DMS114 treated with DMSO at 0.1 percent for 48 hours (cell line): ENCODE results near the gene ADGRG7.

ENCODE experiments used
- DNase-seq: peaks from one replicate; lab custom pipeline; 2025; ENCODE audit not compliant: unreplicated experiment; lab: John Stamatoyannopoulos, UW

Gene ADGRG7

DNA sequence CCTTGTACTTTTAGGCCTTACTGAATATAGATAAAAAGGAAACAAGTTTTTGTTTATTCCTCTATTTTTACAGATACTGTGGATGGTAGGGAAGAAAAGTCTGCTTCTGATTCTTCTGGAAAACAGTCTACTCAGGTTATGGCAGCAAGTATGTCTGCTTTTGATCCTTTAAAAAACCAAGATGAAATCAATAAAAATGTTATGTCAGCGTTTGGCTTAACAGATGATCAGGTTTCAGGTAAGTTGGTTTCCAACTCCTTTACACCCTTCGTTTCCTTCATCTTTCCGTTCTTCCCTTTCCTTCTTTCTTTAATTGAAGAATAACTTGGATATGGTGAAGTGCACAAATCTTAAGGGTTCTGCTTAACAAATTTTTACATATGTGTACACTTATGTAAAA is 123.0 kb downstream of the ADGRG7 start:
- DNase-seq = no peak

GRCh38 chr3:100737334-100737733 is 127.9 kb downstream of the ADGRG7 start:
- DNase-seq = no peak

DNA sequence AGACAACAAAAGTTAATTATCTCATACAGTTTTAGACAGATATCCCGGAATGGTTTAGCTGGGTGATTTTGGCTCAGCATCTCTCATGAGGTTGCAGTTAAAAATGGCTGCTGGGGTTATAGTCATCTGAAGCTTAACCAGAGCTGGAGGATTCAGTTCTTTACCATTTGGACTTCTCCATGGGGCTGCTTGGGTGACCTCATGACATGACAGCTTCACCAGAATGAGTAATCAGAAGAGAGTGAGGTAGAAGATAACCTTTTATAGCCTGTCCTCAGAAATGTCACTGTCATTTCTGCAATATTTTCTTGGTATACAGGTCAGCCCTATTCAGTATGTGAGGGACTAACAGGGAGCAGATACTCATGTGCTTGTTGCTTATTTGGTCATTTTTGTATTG is 130.8 kb downstream of the ADGRG7 start:
- no peak for DNase-seq

DNA sequence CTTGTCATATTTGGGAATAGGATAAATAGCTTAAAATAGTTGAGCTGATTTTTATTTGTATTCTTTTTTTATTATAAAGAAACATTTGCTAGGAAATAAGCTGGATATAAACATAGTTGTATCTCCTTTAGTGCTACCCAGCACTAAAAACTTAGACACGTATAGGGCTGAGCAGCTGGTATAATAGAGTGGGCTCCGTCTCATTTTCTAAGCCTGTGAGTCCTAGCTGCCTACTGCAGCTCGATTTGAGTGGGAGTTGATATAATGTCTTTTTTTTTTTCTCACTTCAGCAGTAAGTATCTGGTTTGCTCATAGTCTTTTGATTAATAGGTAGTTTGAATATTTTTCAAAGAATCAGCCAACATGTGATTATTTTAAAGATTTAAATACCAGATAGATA is 134.1 kb downstream of the ADGRG7 start:
- DNase-seq = no peak

DNA sequence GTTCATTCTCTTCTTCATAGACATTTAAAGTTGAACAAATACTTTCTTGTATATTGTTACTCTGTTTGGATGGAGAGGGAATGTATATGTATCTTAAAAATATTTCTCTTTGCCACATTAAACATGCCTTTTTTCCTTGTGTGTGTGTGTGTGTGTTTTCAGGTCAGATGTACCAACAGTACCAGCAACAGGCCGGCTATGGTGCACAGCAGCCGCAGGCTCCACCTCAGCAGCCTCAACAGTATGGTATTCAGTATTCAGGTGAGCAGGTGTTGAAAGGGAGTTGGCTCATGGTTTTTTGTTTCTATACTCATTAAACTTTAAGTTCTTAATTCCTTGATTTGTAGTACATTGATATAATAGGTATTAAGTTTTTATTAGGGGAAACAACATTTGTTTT is 135.3 kb downstream of the ADGRG7 start:
- no peak for DNase-seq
